ENCODE measurements around the gene RBFOX2. TPM values are rescaled to one million over a fixed set of nuclear protein-coding genes. Genes with fewer than 3 reads are reported as not detected.

Gene RBFOX2
- total and polyA plus RNA-seq, 2 of the 13 experiments (the other 11 are each of a cell fraction or from before 2014, with no cell fraction given), result 37.3 to 40.4 TPM

DNA sequence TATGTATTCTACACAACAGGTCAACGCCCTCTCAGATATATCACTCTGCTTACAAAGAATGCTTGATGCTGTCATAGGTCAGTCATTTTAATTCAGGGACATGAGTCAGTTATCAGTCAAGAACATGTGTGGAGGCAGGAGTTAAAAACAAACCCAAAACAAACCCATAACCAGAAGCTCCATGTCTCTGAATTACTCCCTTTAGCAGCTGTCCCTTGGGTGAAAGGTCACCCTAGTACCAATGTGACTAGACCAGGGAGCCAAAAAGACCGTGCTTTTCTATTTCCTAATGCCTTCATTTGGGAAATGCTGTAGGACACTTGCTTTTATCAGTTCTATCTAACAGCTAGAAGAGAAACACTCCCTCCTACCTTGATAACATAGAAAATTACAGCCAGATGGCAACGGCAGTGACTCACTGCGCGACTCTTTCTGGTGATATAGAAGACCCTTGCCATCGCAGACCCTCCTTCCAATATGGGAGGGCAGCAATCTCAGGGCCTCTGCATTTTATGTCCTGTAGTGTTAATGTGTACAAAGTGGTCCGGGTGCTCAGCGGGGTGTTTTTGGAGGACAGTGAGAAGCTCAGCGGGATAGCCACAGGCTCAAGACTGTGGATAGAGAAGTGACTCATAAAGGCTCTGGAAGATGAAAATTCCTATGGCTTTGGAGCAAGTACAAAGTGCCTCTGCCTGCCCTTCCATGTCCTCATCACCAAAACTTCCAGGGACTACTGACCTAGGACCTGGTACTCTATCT is 286.1 kb downstream of the RBFOX2 start:
- H3K4me1 ChIP-seq (ENCODE audit: insufficient read depth, low read length), result peaks cover 5% of the 10 kb centered on the region; the same call in 1 of the 2 replicates
- H3K36me3 ChIP-seq (replicated peaks in 1 of 2; ENCODE audit: control insufficient read depth in 1 of 2, insufficient read depth in 2 of 2, low read length in 2 of 2), result peaks cover 4 to 34% of the 10 kb centered on the region in 2 experiments; a peak in 4 of 5 replicates
- no peaks in the 10 kb centered on the region for H4K20me1 ChIP-seq (ENCODE audit: insufficient read depth, low read length)
- in situ Hi-C loops (cut with HindIII; ENCODE audit: extremely low pct_ligation_motif_present, low pct_unique_long_range_greater_than_20kb), result loop anchor here (25.0 kb wide), 2 partner anchors 305 to 370 kb away; no protein-coding TSS in a partner anchor
- H3K4me3 ChIP-seq (replicated peaks in 1 of 3; ENCODE audit: insufficient read depth in 1 of 3, low read depth in 2 of 3, low read length in 3 of 3), result no peak overlapping the region
- TF ChIP-seq ZNF264 (CRISPR knock-in tag; IDR thresholded peaks at IDR 0.05), result no peak
- DNase-seq (ENCODE audit: low spot score) (no peak), FAIRE-seq (no peak), ATAC-seq (no peak)
- no peaks in the 10 kb centered on the region for H3K27me3 ChIP-seq (ENCODE audit: control insufficient read depth in 1 of 2, insufficient read depth in 2 of 2, low read length in 2 of 2)
- H3K9ac ChIP-seq (ENCODE audit: insufficient read depth, low read depth, low read length), result no peak overlapping the region
- 92% methylated on average over 9 of the region's 9 CpGs for WGBS (ENCODE audit: low lambda C conversion rate)
- H3K79me2 ChIP-seq (ENCODE audit: insufficient read depth, low read length), result no peaks in the 10 kb centered on the region
- CTCF ChIA-PET (ENCODE audit: low intra/inter-chr PET ratio, low total read pairs), result no interaction called here
- no peak overlapping the region for H3K4me2 ChIP-seq (ENCODE audit: low read depth, low read length)
- H3K9me3 ChIP-seq (ENCODE audit: low read length), result no peaks in the 10 kb centered on the region
- intact Hi-C loops (cut with micrococcal nuclease; ENCODE audit: unreplicated experiment), result no loop called here
- H3K27ac ChIP-seq (ENCODE audit: extremely low read length, insufficient read depth, low read length), result no peak overlapping the region
- H2AFZ ChIP-seq (ENCODE audit: low read length), result no peak overlapping the region
- POLR2A ChIA-PET, result no interaction called here
- BruUV-seq (replicated peaks), result no TSS peak

DNA sequence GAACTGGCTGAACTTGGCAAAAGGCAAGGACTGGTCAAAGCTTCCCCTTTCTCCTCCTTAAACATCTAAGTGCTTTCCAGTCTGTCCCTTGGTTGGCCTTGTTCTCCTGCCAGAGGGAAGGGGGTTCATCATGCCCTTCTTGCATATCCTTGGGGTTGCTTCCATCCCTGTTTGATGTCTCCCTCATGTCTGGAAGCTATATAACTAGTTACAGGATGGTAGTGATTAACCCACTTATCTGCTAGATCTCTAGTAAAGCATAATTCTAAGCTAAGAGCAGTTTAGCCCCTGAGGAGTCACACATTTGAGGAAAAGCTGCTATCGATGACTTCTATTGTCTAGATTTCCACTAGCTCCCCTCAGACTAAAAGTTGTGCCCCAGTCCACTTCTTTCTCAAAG is 288.0 kb downstream of the RBFOX2 start:
- H3K27me3 ChIP-seq (ENCODE audit: control insufficient read depth in 1 of 2, insufficient read depth in 2 of 2, low read length in 2 of 2), result no peaks in the 10 kb centered on the region
- ChIA-PET POLR2A (no interaction called here), CTCF (ENCODE audit: low intra/inter-chr PET ratio, low total read pairs) (no interaction called here)
- H4K20me1 ChIP-seq (ENCODE audit: insufficient read depth, low read length), result no peaks in the 10 kb centered on the region
- no peak overlapping the region for H3K4me3 ChIP-seq (replicated peaks in 1 of 3; ENCODE audit: insufficient read depth in 1 of 3, low read depth in 2 of 3, low read length in 3 of 3)
- H3K4me1 ChIP-seq (ENCODE audit: insufficient read depth, low read length), result no peaks in the 10 kb centered on the region
- H3K9ac ChIP-seq (ENCODE audit: insufficient read depth, low read depth, low read length), result no peak overlapping the region
- BruUV-seq (replicated peaks), result no TSS peak
- DNase-seq (ENCODE audit: low spot score) (no peak), FAIRE-seq (no peak), ATAC-seq (no peak)
- H2AFZ ChIP-seq (ENCODE audit: low read length), result no peak overlapping the region
- in situ Hi-C loops (cut with HindIII; ENCODE audit: extremely low pct_ligation_motif_present, low pct_unique_long_range_greater_than_20kb) (loop anchor here (25.0 kb wide), 2 partner anchors 303 to 372 kb away; no protein-coding TSS in a partner anchor), intact Hi-C loops (cut with micrococcal nuclease; ENCODE audit: unreplicated experiment) (no loop called here)
- no peaks in the 10 kb centered on the region for H3K9me3 ChIP-seq (ENCODE audit: low read length)
- TF ChIP-seq TRIM24 (CRISPR knock-in tag; IDR thresholded peaks at IDR 0.05), result no peak
- no peak for TF ChIP-seq ZNF446 (CRISPR knock-in tag; IDR thresholded peaks at IDR 0.05)
- no peak for TF ChIP-seq ZNF20 (CRISPR knock-in tag; IDR thresholded peaks at IDR 0.05)
- TF ChIP-seq CENPT (CRISPR knock-in tag; IDR thresholded peaks at IDR 0.05; ENCODE audit: low read depth), result no peak
- H3K27ac ChIP-seq (ENCODE audit: extremely low read length, insufficient read depth, low read length), result no peak overlapping the region
- H3K36me3 ChIP-seq (replicated peaks in 1 of 2; ENCODE audit: control insufficient read depth in 1 of 2, insufficient read depth in 2 of 2, low read length in 2 of 2), result peaks cover 1 to 23% of the 10 kb centered on the region in 2 experiments; a peak in 1 of 5 replicates
- no peaks in the 10 kb centered on the region for H3K79me2 ChIP-seq (ENCODE audit: insufficient read depth, low read length)
- H3K4me2 ChIP-seq (ENCODE audit: low read depth, low read length), result no peak overlapping the region
- 93% methylated on average over 1 of the region's 1 CpG for WGBS (ENCODE audit: low lambda C conversion rate)
